ENCODE measurements around the gene LGR5. TPM values are rescaled to one million over a fixed set of nuclear protein-coding genes. Genes with fewer than 3 reads are reported as not detected.

Gene LGR5
- total RNA-seq, 1 experiment from 2014 or later = not detected

DNA sequence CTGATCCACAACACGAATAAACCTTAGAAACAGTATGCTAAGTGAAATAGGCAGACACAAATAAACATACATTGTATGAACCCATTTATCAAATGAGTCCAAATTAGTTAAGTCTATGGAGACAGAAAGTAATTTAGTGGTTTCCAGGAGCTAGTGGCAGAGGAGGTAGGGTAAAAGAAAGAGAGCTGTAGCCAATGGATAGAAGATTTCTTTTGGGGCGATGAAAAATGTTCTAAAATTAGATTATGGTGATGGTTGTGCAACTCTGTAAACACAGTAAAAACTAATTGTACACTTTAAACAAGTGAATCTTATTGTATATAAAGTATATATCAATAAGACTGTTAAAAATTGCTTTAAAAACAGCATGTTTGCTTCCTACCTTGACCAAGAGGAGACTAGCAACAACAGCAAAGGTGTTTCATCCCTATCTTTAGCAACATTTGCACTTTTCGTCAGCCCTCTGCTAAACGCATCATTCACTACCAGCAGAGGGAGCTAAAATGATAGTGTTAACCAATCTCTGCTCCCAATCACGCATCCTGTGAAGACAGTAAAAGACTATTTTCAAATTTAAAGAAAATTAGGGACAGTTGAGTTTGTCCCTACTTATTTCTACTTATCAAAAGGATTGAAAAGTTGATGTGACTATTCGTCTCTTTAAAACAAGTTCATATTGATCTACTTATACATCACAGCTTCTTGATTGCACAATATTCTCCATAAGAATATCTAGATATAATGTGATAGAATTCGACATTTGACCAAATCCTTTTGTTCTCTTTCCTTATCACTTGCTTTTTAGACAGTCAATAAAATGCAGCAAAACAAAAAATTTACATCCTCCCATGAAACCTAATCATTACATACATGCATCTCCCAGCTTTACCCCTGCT lies 24.0 kb upstream of the LGR5 start:
- BruUV-seq (replicated peaks) = no TSS peak
- ATAC-seq = peak; percentile 90
- no peaks in the 10 kb centered on the region for H3K79me2 ChIP-seq (ENCODE audit: insufficient read depth, low read length)
- H3K9me2 ChIP-seq (ENCODE audit: insufficient read depth) = no peaks in the 10 kb centered on the region
- peak; percentile 42 for DNase-seq (ENCODE audit: low read depth, low spot score)
- H3K4me3 ChIP-seq (replicated peaks in 1 of 2; ENCODE audit: low read depth in 1 of 2, low read length in 2 of 2) = no peak overlapping the region
- H3K27me3 ChIP-seq (ENCODE audit: insufficient read depth, low read length) = no peaks in the 10 kb centered on the region
- ChIA-PET CTCF (interaction anchor here (0.8 to 4.0 kb wide), 5 partner anchors 23 to 331 kb away, joined by 5 to 33 read pairs (median 17); no protein-coding TSS in a partner anchor), RAD21 (ENCODE audit: low non-redundant PET in 1 of 2, low total read pairs in 2 of 2, uncharacterized antibody in 2 of 2, unreplicated experiment in 2 of 2) (interaction anchor here (1.0 kb wide), 2 partner anchors 331 to 332 kb away, joined by 3 read pairs; no protein-coding TSS in a partner anchor), POLR2A (no interaction called here)
- H3K9me3 ChIP-seq (ENCODE audit: control insufficient read depth in 1 of 2, insufficient read depth in 1 of 2, low read depth in 1 of 2, low read length in 2 of 2) = no peaks in the 10 kb centered on the region
- intact Hi-C loops (cut with micrococcal nuclease) = loop anchor here (1.0 kb wide), 3 partner anchors 136 to 332 kb away; no protein-coding TSS in a partner anchor
- H3K9ac ChIP-seq (ENCODE audit: low read length) = no peak overlapping the region
- H4K20me1 ChIP-seq (ENCODE audit: insufficient read depth) = no peaks in the 10 kb centered on the region
- no peaks in the 10 kb centered on the region for H3K36me3 ChIP-seq (ENCODE audit: control insufficient read depth in 1 of 2, insufficient read depth in 2 of 2, low read length in 2 of 2)
- H2AFZ ChIP-seq (ENCODE audit: low read depth, low read length, poor library complexity, severe bottlenecking) = peak overlapping the region; percentile 50
- no peaks in the 10 kb centered on the region for H3K4me1 ChIP-seq (ENCODE audit: control insufficient read depth in 1 of 2, insufficient read depth in 2 of 2, low read length in 2 of 2)
- no peak overlapping the region for H3K27ac ChIP-seq (ENCODE audit: low read depth, low read length)
- H3K4me2 ChIP-seq (ENCODE audit: low read length) = no peak overlapping the region
- TF ChIP-seq RAD21 (IDR thresholded peaks at IDR 0.05; ENCODE audit: low read depth) (peak; percentile 87), CEBPB (IDR thresholded peaks at IDR 0.05; ENCODE audit: low read depth) (peak; percentile 42)
- TF ChIP-seq, protein P1, sequence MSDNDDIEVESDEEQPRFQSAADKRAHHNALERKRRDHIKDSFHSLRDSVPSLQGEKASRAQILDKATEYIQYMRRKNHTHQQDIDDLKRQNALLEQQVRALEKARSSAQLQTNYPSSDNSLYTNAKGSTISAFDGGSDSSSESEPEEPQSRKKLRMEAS (IDR thresholded peaks at IDR 0.05) = no peak
- TF ChIP-seq, protein P2, sequence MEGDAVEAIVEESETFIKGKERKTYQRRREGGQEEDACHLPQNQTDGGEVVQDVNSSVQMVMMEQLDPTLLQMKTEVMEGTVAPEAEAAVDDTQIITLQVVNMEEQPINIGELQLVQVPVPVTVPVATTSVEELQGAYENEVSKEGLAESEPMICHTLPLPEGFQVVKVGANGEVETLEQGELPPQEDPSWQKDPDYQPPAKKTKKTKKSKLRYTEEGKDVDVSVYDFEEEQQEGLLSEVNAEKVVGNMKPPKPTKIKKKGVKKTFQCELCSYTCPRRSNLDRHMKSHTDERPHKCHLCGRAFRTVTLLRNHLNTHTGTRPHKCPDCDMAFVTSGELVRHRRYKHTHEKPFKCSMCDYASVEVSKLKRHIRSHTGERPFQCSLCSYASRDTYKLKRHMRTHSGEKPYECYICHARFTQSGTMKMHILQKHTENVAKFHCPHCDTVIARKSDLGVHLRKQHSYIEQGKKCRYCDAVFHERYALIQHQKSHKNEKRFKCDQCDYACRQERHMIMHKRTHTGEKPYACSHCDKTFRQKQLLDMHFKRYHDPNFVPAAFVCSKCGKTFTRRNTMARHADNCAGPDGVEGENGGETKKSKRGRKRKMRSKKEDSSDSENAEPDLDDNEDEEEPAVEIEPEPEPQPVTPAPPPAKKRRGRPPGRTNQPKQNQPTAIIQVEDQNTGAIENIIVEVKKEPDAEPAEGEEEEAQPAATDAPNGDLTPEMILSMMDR (IDR thresholded peaks at IDR 0.05 in 2 of 3, conservative IDR thresholded peaks at IDR 0.05 in 1 of 3; ENCODE audit: borderline replicate concordance in 1 of 3, insufficient read depth in 1 of 3, low read depth in 2 of 3, low read length in 2 of 3) = peak; percentile 79 to 86 (median 81)

DNA sequence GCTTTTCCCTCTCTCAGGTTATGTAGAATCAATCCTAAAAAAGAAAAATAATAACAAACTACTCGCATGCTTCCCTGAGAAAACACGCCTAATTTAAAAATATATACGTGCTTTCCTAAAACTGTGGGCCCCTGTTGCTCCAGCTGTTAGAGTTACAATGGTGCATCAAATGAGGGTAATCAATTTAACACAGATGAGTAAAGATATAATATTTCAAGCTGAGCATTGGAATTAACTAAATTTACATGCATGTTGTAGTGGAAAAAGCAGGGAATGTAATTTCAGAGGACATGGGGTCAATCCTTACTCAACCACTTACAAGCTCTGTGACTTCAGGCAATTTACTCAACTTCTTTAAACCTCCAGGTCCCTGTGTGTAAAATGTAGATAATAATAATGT lies 22.4 kb upstream of the LGR5 start:
- no peak overlapping the region for H3K27ac ChIP-seq (ENCODE audit: low read depth, low read length)
- no peaks in the 10 kb centered on the region for H3K79me2 ChIP-seq (ENCODE audit: insufficient read depth, low read length)
- ChIA-PET POLR2A (no interaction called here), RAD21 (ENCODE audit: low non-redundant PET in 1 of 2, low total read pairs in 2 of 2, uncharacterized antibody in 2 of 2, unreplicated experiment in 2 of 2) (no interaction called here), CTCF (interaction anchor here (3.6 to 4.0 kb wide), 2 partner anchors 219 to 330 kb away, joined by 17 to 33 read pairs; no protein-coding TSS in a partner anchor)
- no peaks in the 10 kb centered on the region for H4K20me1 ChIP-seq (ENCODE audit: insufficient read depth)
- intact Hi-C loops (cut with micrococcal nuclease) = no loop called here
- H3K9ac ChIP-seq (ENCODE audit: low read length) = no peak overlapping the region
- no peaks in the 10 kb centered on the region for H3K27me3 ChIP-seq (ENCODE audit: insufficient read depth, low read length)
- H2AFZ ChIP-seq (ENCODE audit: low read depth, low read length, poor library complexity, severe bottlenecking) = no peak overlapping the region
- no peaks in the 10 kb centered on the region for H3K9me3 ChIP-seq (ENCODE audit: control insufficient read depth in 1 of 2, insufficient read depth in 1 of 2, low read depth in 1 of 2, low read length in 2 of 2)
- no peaks in the 10 kb centered on the region for H3K4me1 ChIP-seq (ENCODE audit: control insufficient read depth in 1 of 2, insufficient read depth in 2 of 2, low read length in 2 of 2)
- ATAC-seq (no peak), DNase-seq (ENCODE audit: low read depth, low spot score) (no peak)
- H3K4me2 ChIP-seq (ENCODE audit: low read length) = no peak overlapping the region
- H3K36me3 ChIP-seq (ENCODE audit: control insufficient read depth in 1 of 2, insufficient read depth in 2 of 2, low read length in 2 of 2) = no peaks in the 10 kb centered on the region
- no peaks in the 10 kb centered on the region for H3K9me2 ChIP-seq (ENCODE audit: insufficient read depth)
- no TSS peak for BruUV-seq (replicated peaks)
- H3K4me3 ChIP-seq (replicated peaks in 1 of 2; ENCODE audit: low read depth in 1 of 2, low read length in 2 of 2) = no peak overlapping the region
- TF ChIP-seq, protein P3, sequence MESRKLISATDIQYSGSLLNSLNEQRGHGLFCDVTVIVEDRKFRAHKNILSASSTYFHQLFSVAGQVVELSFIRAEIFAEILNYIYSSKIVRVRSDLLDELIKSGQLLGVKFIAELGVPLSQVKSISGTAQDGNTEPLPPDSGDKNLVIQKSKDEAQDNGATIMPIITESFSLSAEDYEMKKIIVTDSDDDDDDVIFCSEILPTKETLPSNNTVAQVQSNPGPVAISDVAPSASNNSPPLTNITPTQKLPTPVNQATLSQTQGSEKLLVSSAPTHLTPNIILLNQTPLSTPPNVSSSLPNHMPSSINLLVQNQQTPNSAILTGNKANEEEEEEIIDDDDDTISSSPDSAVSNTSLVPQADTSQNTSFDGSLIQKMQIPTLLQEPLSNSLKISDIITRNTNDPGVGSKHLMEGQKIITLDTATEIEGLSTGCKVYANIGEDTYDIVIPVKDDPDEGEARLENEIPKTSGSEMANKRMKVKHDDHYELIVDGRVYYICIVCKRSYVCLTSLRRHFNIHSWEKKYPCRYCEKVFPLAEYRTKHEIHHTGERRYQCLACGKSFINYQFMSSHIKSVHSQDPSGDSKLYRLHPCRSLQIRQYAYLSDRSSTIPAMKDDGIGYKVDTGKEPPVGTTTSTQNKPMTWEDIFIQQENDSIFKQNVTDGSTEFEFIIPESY (IDR thresholded peaks at IDR 0.05; ENCODE audit: extremely low read depth, insufficient replicate concordance, low read length) = no peak
- TF ChIP-seq, protein P1 (IDR thresholded peaks at IDR 0.05) = no peak
- TF ChIP-seq SIN3A (IDR thresholded peaks at IDR 0.05; ENCODE audit: low read depth) = no peak
- TF ChIP-seq FOSL1 (IDR thresholded peaks at IDR 0.05; ENCODE audit: low read depth) = no peak
- TF ChIP-seq POLR2A (IDR thresholded peaks at IDR 0.05; ENCODE audit: borderline replicate concordance, extremely low read depth, insufficient read depth, insufficient read length) = no peak
- no peak for TF ChIP-seq EGR1 (IDR thresholded peaks at IDR 0.05; ENCODE audit: low read depth)
- TF ChIP-seq CBX3 (IDR thresholded peaks at IDR 0.05; ENCODE audit: low read depth) = no peak
